ENCODE measurements around the gene EML1.

The EML1 gene

GRCh38 chr14:99747582-99748330, 45.5 kb upstream of the EML1 start:
- DNase-seq (ENCODE audit: extremely low spot score): no peak
- TF ChIP-seq LEF1 (IDR thresholded peaks at IDR 0.05; ENCODE audit: borderline replicate concordance) (no peak), BHLHE40 (IDR thresholded peaks at IDR 0.05; ENCODE audit: borderline replicate concordance) (no peak), TARDBP (IDR thresholded peaks at IDR 0.05) (no peak), L3MBTL2 (conservative IDR thresholded peaks at IDR 0.05) (no peak), ZNF384 (IDR thresholded peaks at IDR 0.05) (no peak), FOXK2 (IDR thresholded peaks at IDR 0.05) (no peak), CTBP1 (IDR thresholded peaks at IDR 0.05; ENCODE audit: borderline replicate concordance) (no peak), ARNT (IDR thresholded peaks at IDR 0.05) (no peak), ELF4 (IDR thresholded peaks at IDR 0.05) (no peak), FOXA1 (IDR thresholded peaks at IDR 0.05) (no peak), SP1 (IDR thresholded peaks at IDR 0.05) (no peak), FOXM1 (IDR thresholded peaks at IDR 0.05; ENCODE audit: borderline replicate concordance) (no peak), HDGF (IDR thresholded peaks at IDR 0.05; ENCODE audit: borderline replicate concordance) (no peak), PKNOX1 (IDR thresholded peaks at IDR 0.05) (no peak), NFRKB (IDR thresholded peaks at IDR 0.05) (no peak)
- POLR2A ChIA-PET: no interaction called here
- CTCF ChIA-PET: interaction anchor here (0.7 to 2.8 kb wide), 3 partner anchors 17 to 102 kb away, joined by 3 to 10 read pairs (median 9); no protein-coding TSS in a partner anchor

GRCh38 chr14:99748529-99748928, 44.7 kb upstream of the EML1 start:
- ChIA-PET CTCF (interaction anchor here (0.5 to 2.8 kb wide), 3 partner anchors 18 to 150 kb away, joined by 3 to 10 read pairs (median 9); no protein-coding TSS in a partner anchor), POLR2A (no interaction called here)
- no peak for TF ChIP-seq HDGF (IDR thresholded peaks at IDR 0.05; ENCODE audit: borderline replicate concordance)
- no peak for TF ChIP-seq TARDBP (IDR thresholded peaks at IDR 0.05)
- TF ChIP-seq CTBP1 (IDR thresholded peaks at IDR 0.05; ENCODE audit: borderline replicate concordance): no peak
- TF ChIP-seq LEF1 (IDR thresholded peaks at IDR 0.05; ENCODE audit: borderline replicate concordance): no peak
- no peak for TF ChIP-seq NFRKB (IDR thresholded peaks at IDR 0.05)
- no peak for TF ChIP-seq SUZ12 (IDR thresholded peaks at IDR 0.05)
- TF ChIP-seq FOXA1 (IDR thresholded peaks at IDR 0.05): no peak
- no peak for TF ChIP-seq ELF4 (IDR thresholded peaks at IDR 0.05)
- TF ChIP-seq FOXM1 (IDR thresholded peaks at IDR 0.05; ENCODE audit: borderline replicate concordance): no peak
- no peak for TF ChIP-seq FOXK2 (IDR thresholded peaks at IDR 0.05)
- no peak for TF ChIP-seq PKNOX1 (IDR thresholded peaks at IDR 0.05)
- TF ChIP-seq ZNF384 (IDR thresholded peaks at IDR 0.05): no peak
- no peak for TF ChIP-seq ARNT (IDR thresholded peaks at IDR 0.05)
- no peak for TF ChIP-seq L3MBTL2 (conservative IDR thresholded peaks at IDR 0.05)
- DNase-seq (ENCODE audit: extremely low spot score): no peak

- ChIA-PET POLR2A (no interaction called here), CTCF (interaction anchor here (0.8 to 0.9 kb wide), 2 partner anchors 12 to 19 kb away, joined by 3 read pairs; no protein-coding TSS in a partner anchor)
- DNase-seq (ENCODE audit: extremely low spot score): no peak
- TF ChIP-seq ZNF384 (IDR thresholded peaks at IDR 0.05) (no peak), HDGF (IDR thresholded peaks at IDR 0.05; ENCODE audit: borderline replicate concordance) (no peak), FOXA1 (IDR thresholded peaks at IDR 0.05) (no peak), SUZ12 (IDR thresholded peaks at IDR 0.05) (no peak), FOXM1 (IDR thresholded peaks at IDR 0.05; ENCODE audit: borderline replicate concordance) (no peak), L3MBTL2 (conservative IDR thresholded peaks at IDR 0.05) (no peak), ELF4 (IDR thresholded peaks at IDR 0.05) (no peak), NFRKB (IDR thresholded peaks at IDR 0.05) (no peak), SP1 (IDR thresholded peaks at IDR 0.05) (no peak), FOXK2 (IDR thresholded peaks at IDR 0.05) (no peak), CTBP1 (IDR thresholded peaks at IDR 0.05; ENCODE audit: borderline replicate concordance) (no peak), TARDBP (IDR thresholded peaks at IDR 0.05) (no peak)
Observed at GRCh38 chr14:99749142-99749541, 44.1 kb upstream of the EML1 start.

GRCh38 chr14:99749763-99750715, 43.2 kb upstream of the EML1 start:
- POLR2A ChIA-PET: no interaction called here
- CTCF ChIA-PET: interaction anchor here (0.6 to 0.9 kb wide), 4 partner anchors 11 to 292 kb away, joined by 3 to 4 read pairs (median 3); no protein-coding TSS in a partner anchor
- TF ChIP-seq SUZ12 (IDR thresholded peaks at IDR 0.05): no peak
- no peak for TF ChIP-seq FOXM1 (IDR thresholded peaks at IDR 0.05; ENCODE audit: borderline replicate concordance)
- TF ChIP-seq ZNF384 (IDR thresholded peaks at IDR 0.05): no peak
- TF ChIP-seq BHLHE40 (IDR thresholded peaks at IDR 0.05; ENCODE audit: borderline replicate concordance): no peak
- no peak for TF ChIP-seq FOXK2 (IDR thresholded peaks at IDR 0.05)
- no peak for TF ChIP-seq L3MBTL2 (conservative IDR thresholded peaks at IDR 0.05)
- no peak for TF ChIP-seq NFRKB (IDR thresholded peaks at IDR 0.05)
- TF ChIP-seq PKNOX1 (IDR thresholded peaks at IDR 0.05): no peak
- TF ChIP-seq LEF1 (IDR thresholded peaks at IDR 0.05; ENCODE audit: borderline replicate concordance): no peak
- no peak for TF ChIP-seq ELF4 (IDR thresholded peaks at IDR 0.05)
- no peak for TF ChIP-seq CTBP1 (IDR thresholded peaks at IDR 0.05; ENCODE audit: borderline replicate concordance)
- no peak for TF ChIP-seq HDGF (IDR thresholded peaks at IDR 0.05; ENCODE audit: borderline replicate concordance)
- no peak for TF ChIP-seq ARNT (IDR thresholded peaks at IDR 0.05)
- no peak for TF ChIP-seq TARDBP (IDR thresholded peaks at IDR 0.05)
- TF ChIP-seq FOXA1 (IDR thresholded peaks at IDR 0.05): no peak
- no peak for TF ChIP-seq SP1 (IDR thresholded peaks at IDR 0.05)
- DNase-seq (ENCODE audit: extremely low spot score): no peak

All from HEK293T (cell line).